HepG2 (cell line): ENCODE results near the gene PATE1. TPM values are rescaled to one million over a fixed set of nuclear protein-coding genes. Genes with fewer than 3 reads are reported as not detected.

Experiments
- ATAC-seq: fragments of 200-7000 bp; cut with Tn5 transposase; 3 replicates; pipeline ENCODE4 v1.9.1; 2020; ENCODE audit warnings: mild to moderate bottlenecking, moderate library complexity
- BruUV-seq: library from RNA; stranded (reverse); fragments of 400-500 nt; replicated peaks from 2 replicates; lab custom pipeline; 2021; lab: Mats Ljungman, UMichigan
- CTCF ChIA-PET: fragments of 300-600 bp; formaldehyde crosslinking; extraction: SDS; loops from one replicate; lab custom pipeline; 2021; ENCODE audit warnings: low total read pairs, inconsistent platforms, low intra/inter-chr PET ratio; lab: Yijun Ruan, JAX
- POLR2A ChIA-PET: fragments of 350-600 bp; sonication (Branson Sonifier 250); formaldehyde crosslinking; loops from one replicate; lab custom pipeline; 2020; ENCODE audit warnings: antibody characterized with exemption, inconsistent platforms; lab: Yijun Ruan, JAX
- DNase-seq: peaks from one replicate; pipeline ENCODE4 v3.0.0-alpha.2; 2015; ENCODE audit warnings: low spot score
- FAIRE-seq: peaks from 3 replicates; lab custom pipeline; 2011; peaks lifted over from hg19 to GRCh38; lab: Jason Lieb, UNC
- H2AFZ ChIP-seq: one replicate; pipeline ENCODE4 v1.6.1; 2011; ENCODE audit warnings: low read length, inconsistent platforms
- H3K27ac ChIP-seq: fragments of 300-600 bp; 3 replicates; pipeline ENCODE4 v1.8.0; 2011; ENCODE audit warnings: mixed run types, mild to moderate bottlenecking, mixed read lengths, low read length, inconsistent platforms; ENCODE audit not compliant: insufficient read depth; ENCODE audit errors: extremely low read length
- H3K27me3 ChIP-seq, 2 experiments: fragments of 200-600 bp in 1 of 2; 2 replicates in 1 of 2; 3 replicates in 1 of 2; pipeline versions ENCODE4 v1.6.0 to v1.8.0; 2011; ENCODE audit warnings: low read length in 2 of 2, mild to moderate bottlenecking in 2 of 2, moderate library complexity in 2 of 2, inconsistent platforms in 1 of 2; ENCODE audit not compliant: insufficient read depth in 2 of 2, control insufficient read depth in 1 of 2
- H3K36me3 ChIP-seq, 2 experiments: fragments of 200-600 bp in 1 of 2; replicated peaks in 1 of 2; 2 replicates in 1 of 2; 3 replicates in 1 of 2; pipeline versions ENCODE4 v1.5.1 to v1.8.0; 2011; ENCODE audit warnings: low read length in 2 of 2, inconsistent platforms in 1 of 2; ENCODE audit not compliant: insufficient read depth in 2 of 2, control insufficient read depth in 1 of 2
- H3K4me1 ChIP-seq: 2 replicates; pipeline ENCODE4 v1.5.1; 2012; ENCODE audit warnings: low read length, inconsistent platforms; ENCODE audit not compliant: insufficient read depth
- H3K4me2 ChIP-seq: 2 replicates; pipeline ENCODE4 v1.6.0; 2011; ENCODE audit warnings: low read depth, low read length, inconsistent platforms
- H3K4me3 ChIP-seq, 3 experiments: fragments of 200-600 bp in 1 of 3; sonication (generic), shearing (Covaris generic) in 1 of 3; replicated peaks in 1 of 3; 2 replicates each; pipeline ENCODE4 v1.5.1; 2011 to 2016; ENCODE audit warnings: low read length in 3 of 3, inconsistent platforms in 2 of 3, low read depth in 2 of 3, mild to moderate bottlenecking in 2 of 3, control low read depth in 1 of 3, mixed read lengths in 1 of 3; ENCODE audit not compliant: insufficient read depth in 1 of 3
- H3K79me2 ChIP-seq: one replicate; pipeline ENCODE4 v1.6.1; 2011; ENCODE audit warnings: low read length, inconsistent platforms; ENCODE audit not compliant: insufficient read depth
- H3K9ac ChIP-seq: 2 replicates; pipeline ENCODE4 v1.6.0; 2011; ENCODE audit warnings: mild to moderate bottlenecking, low read depth, low read length, inconsistent platforms; ENCODE audit not compliant: insufficient read depth
- H3K9me3 ChIP-seq: 2 replicates; pipeline ENCODE4 v1.5.1; 2012; ENCODE audit warnings: mild to moderate bottlenecking, low read length
- H4K20me1 ChIP-seq: 2 replicates; pipeline ENCODE4 v1.6.0; 2011; ENCODE audit warnings: inconsistent platforms, mild to moderate bottlenecking, low read length, moderate library complexity; ENCODE audit not compliant: insufficient read depth
- CCAR2 ChIP-seq: fragments of 200-400 bp; formaldehyde crosslinking; optimal IDR thresholded peaks from 2 replicates; pipeline ENCODE3; 2018; ENCODE audit warnings: low read depth, mild to moderate bottlenecking, low read length, moderate library complexity
- KLF16 ChIP-seq, 2 experiments: sonication (generic) in 1 of 2; formaldehyde crosslinking in 1 of 2; IDR thresholded peaks; 2 replicates each; pipeline versions ENCODE4 v1.6.1 to v1.8.0; 2016 to 2023; ENCODE audit warnings: missing genetic modification reagents in 2 of 2, missing compliant biosample characterization in 1 of 2
- MEIS1 ChIP-seq: sonication (generic); formaldehyde crosslinking; IDR thresholded peaks from 2 replicates; pipeline ENCODE4 v1.9.0; 2021; ENCODE audit warnings: mild to moderate bottlenecking, missing genetic modification reagents, moderate library complexity, borderline replicate concordance
- MXD4 ChIP-seq: IDR thresholded peaks from 2 replicates; pipeline ENCODE4 v1.6.1; 2016; ENCODE audit warnings: mild to moderate bottlenecking, missing biosample characterization, missing genetic modification reagents
- RNF2 ChIP-seq: fragments of 450-650 bp; conservative IDR thresholded peaks from 2 replicates; pipeline ENCODE4 v1.6.1; 2016; ENCODE audit warnings: low read depth
- SNAPC2 ChIP-seq: sonication (generic); formaldehyde crosslinking; IDR thresholded peaks from 2 replicates; pipeline ENCODE4 v1.8.1; 2022; ENCODE audit warnings: mild to moderate bottlenecking, missing genetic modification reagents
- SP4 ChIP-seq: sonication (generic); formaldehyde crosslinking; IDR thresholded peaks from 2 replicates; pipeline ENCODE4 v1.8.1; 2023; ENCODE audit warnings: mild to moderate bottlenecking, missing genetic modification reagents
- SPEN ChIP-seq: sonication (generic); formaldehyde crosslinking; IDR thresholded peaks from 2 replicates; pipeline ENCODE4 v1.5.1; 2020; ENCODE audit warnings: low read depth, mild to moderate bottlenecking, missing genetic modification reagents
- SYNCRIP ChIP-seq: fragments of 200-400 bp; formaldehyde crosslinking; IDR thresholded peaks from 2 replicates; pipeline ENCODE4 v1.6.1; 2018; ENCODE audit warnings: mild to moderate bottlenecking, low read depth, low read length; ENCODE audit not compliant: insufficient read depth
- U2AF1 ChIP-seq: fragments of 200-400 bp; formaldehyde crosslinking; optimal IDR thresholded peaks from 2 replicates; pipeline ENCODE3; 2017; ENCODE audit warnings: mild to moderate bottlenecking, low read depth, low read length
- ZBTB7B ChIP-seq: sonication (generic); formaldehyde crosslinking; IDR thresholded peaks from 2 replicates; pipeline ENCODE4 v1.4.0; 2020; ENCODE audit warnings: missing genetic modification reagents
- ZFP62 ChIP-seq: sonication (generic); formaldehyde crosslinking; IDR thresholded peaks from 2 replicates; pipeline ENCODE4 v1.4.0; 2020; ENCODE audit warnings: missing genetic modification reagents
- ZNF382 ChIP-seq: sonication (generic); formaldehyde crosslinking; IDR thresholded peaks from 2 replicates; pipeline ENCODE4 v1.5.0; 2020; ENCODE audit warnings: missing genetic modification reagents, mild to moderate bottlenecking, borderline replicate concordance
- ZNF501 ChIP-seq: sonication (generic); formaldehyde crosslinking; IDR thresholded peaks from 2 replicates; pipeline ENCODE4 v1.5.1; 2020; ENCODE audit warnings: mild to moderate bottlenecking, moderate library complexity, missing genetic modification reagents
- WGBS: methylation state at CpG from one replicate; pipeline ENCODE4 v1.1.6; 2017; ENCODE audit warnings: low lambda C conversion rate; 5-methylcytosine and 5-hydroxymethylcytosine counted together
- in situ Hi-C: cut with HindIII; loops from 2 replicates; pipeline ENCODE4 v1.10.0; 2017; ENCODE audit warnings: low pct_unique_long_range_greater_than_20kb; ENCODE audit not compliant: extremely low pct_ligation_motif_present
- intact Hi-C: fragments of 100-400 bp; cut with micrococcal nuclease; formaldehyde crosslinking; loops from one replicate; pipeline ENCODE4 v1.10.0; 2022; ENCODE audit not compliant: unreplicated experiment
- polyA plus RNA-seq, 8 experiments: library from polyadenylated mRNA; depleted of rRNA in 3 of 8; stranded (reverse) in 7 of 8; unstranded in 1 of 8; fragments of >200 nt; fragmentation: Illumina TruSeq in 4 of 8; extraction: Trizol in 4 of 8; gene quantifications; 2 replicates each; pipeline versions ENCODE4 v1.2.1 to v1.2.3, GENCODE V29; 2011 to 2016; ENCODE audit warnings: low read depth in 4 of 8, missing spikeins in 1 of 8, mixed read lengths in 1 of 8; ENCODE audit not compliant: insufficient read depth in 1 of 8
- total RNA-seq, 5 experiments: library from RNA; depleted of rRNA; stranded (reverse); fragments of >200 nt; fragmentation: Illumina TruSeq; extraction: Trizol; gene quantifications; 2 replicates each; pipeline ENCODE4 v1.2.3, GENCODE V29; 2016; ENCODE audit warnings: low read depth in 1 of 5
- TF ChIP-seq, protein P1 (sequence below): IDR thresholded peaks from 2 replicates; pipeline ENCODE4 v1.6.1; 2016; ENCODE audit warnings: low read depth, borderline replicate concordance
- TF ChIP-seq, protein P2 (sequence below), 2 experiments: fragments of 450-650 bp in 1 of 2; sonication (generic) in 1 of 2; formaldehyde crosslinking; IDR thresholded peaks; 2 replicates each; pipeline versions ENCODE4 v1.5.0 to v1.8.0; 2020 to 2022; ENCODE audit warnings: mild to moderate bottlenecking in 1 of 2, missing genetic modification reagents in 1 of 2
- TF ChIP-seq, protein P3 (sequence below): sonication (generic); formaldehyde crosslinking; IDR thresholded peaks from 2 replicates; pipeline ENCODE4 v1.8.1; 2023; ENCODE audit warnings: mild to moderate bottlenecking, missing genetic modification reagents, borderline replicate concordance
- TF ChIP-seq, protein P4 (sequence below): IDR thresholded peaks from 2 replicates; pipeline ENCODE4 v1.6.1; 2016; ENCODE audit warnings: mild to moderate bottlenecking

The PATE1 gene
- total and polyA plus RNA-seq, 2 of the 13 experiments (the other 11 are each of a cell fraction or from before 2014, with no cell fraction given) = not detected

DNA sequence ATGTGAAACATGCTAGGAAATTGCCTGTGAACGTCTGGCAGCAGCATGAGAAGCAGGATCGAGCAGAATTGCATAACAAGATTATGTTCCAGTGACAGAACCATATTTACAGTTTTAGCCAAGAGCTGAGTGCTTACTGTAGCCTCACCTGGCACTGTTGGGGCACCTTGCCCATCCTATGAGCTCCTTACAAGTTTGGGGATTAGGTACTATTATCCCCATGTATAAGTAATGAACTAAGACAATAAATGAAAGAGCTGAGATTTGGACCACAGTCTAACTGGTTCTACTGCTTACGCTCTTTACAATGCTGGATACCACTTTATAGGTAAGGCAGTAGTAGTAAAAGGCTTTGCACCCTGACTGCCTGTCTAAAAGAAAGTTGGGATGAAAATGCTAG, 17.1 kb upstream of the PATE1 start:
- H3K79me2 ChIP-seq = no peaks in the 10 kb centered on the region
- POLR2A ChIA-PET = no interaction called here
- in situ Hi-C loops (loop anchor here (10.0 kb wide), 1 partner anchor 146 kb away; no protein-coding TSS in a partner anchor), intact Hi-C loops (no loop called here)
- no peak overlapping the region for H3K4me2 ChIP-seq
- no peak overlapping the region for H3K9ac ChIP-seq
- 12% methylated on average over 3 of the region's 3 CpGs for WGBS
- ATAC-seq (no peak), FAIRE-seq (no peak), DNase-seq (no peak)
- no peak overlapping the region for H2AFZ ChIP-seq
- no TSS peak for BruUV-seq
- no peaks in the 10 kb centered on the region for H3K36me3 ChIP-seq
- no peak for TF ChIP-seq SNAPC2 (CRISPR knock-in tag)
- TF ChIP-seq, protein P1, sequence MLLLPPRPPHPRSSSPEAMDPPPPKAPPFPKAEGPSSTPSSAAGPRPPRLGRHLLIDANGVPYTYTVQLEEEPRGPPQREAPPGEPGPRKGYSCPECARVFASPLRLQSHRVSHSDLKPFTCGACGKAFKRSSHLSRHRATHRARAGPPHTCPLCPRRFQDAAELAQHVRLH (CRISPR knock-in tag) = no peak
- no peak for TF ChIP-seq RNF2
- TF ChIP-seq SP4 (CRISPR knock-in tag) = no peak
- no peaks in the 10 kb centered on the region for H3K9me3 ChIP-seq
- H3K27ac ChIP-seq = no peak overlapping the region
- H3K4me3 ChIP-seq = no peak overlapping the region
- no peaks in the 10 kb centered on the region for H3K4me1 ChIP-seq
- H3K27me3 ChIP-seq = no peaks in the 10 kb centered on the region; a peak in 1 of 5 replicates
- CTCF ChIA-PET = no interaction called here
- H4K20me1 ChIP-seq = no peaks in the 10 kb centered on the region

DNA sequence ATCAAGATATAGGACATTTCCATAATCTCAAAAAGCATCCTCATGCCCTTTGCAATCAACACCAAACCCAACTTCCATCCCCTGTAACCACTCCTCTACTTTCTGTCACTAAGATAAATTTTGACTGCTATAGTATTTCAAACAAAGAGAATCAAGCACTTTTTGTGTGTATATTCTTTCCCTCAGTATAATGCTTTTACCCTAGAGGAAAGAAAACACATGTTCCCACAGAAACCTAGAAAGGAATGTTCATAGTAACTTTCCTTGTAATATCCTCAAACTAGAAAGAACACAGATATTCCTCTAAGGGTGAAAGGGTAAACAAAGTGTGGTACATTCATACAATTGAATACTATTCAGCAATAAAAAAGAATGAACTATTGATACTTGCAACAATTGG, 5.5 kb upstream of the PATE1 start:
- Histone ChIP-seq H3K36me3 (no peaks in the 10 kb centered on the region), H3K9me3 (no peaks in the 10 kb centered on the region), H3K4me3 (no peak overlapping the region), H3K4me2 (no peak overlapping the region), H3K9ac (no peak overlapping the region), H3K4me1 (no peaks in the 10 kb centered on the region), H2AFZ (no peak overlapping the region), H4K20me1 (no peaks in the 10 kb centered on the region), H3K27ac (no peak overlapping the region), H3K79me2 (no peaks in the 10 kb centered on the region), H3K27me3 (no peaks in the 10 kb centered on the region)
- in situ Hi-C loops = no loop called here
- ChIA-PET POLR2A (no interaction called here), CTCF (no interaction called here)
- no TSS peak for BruUV-seq
- ATAC-seq (no peak), FAIRE-seq (no peak), DNase-seq (no peak)
- intact Hi-C loops = no loop called here
- TF ChIP-seq MXD4 (CRISPR knock-in tag) = no peak
- TF ChIP-seq ZNF382 (CRISPR knock-in tag) = no peak
- TF ChIP-seq CCAR2 = no peak
- TF ChIP-seq ZBTB7B (CRISPR knock-in tag) = no peak
- TF ChIP-seq, protein P2, sequence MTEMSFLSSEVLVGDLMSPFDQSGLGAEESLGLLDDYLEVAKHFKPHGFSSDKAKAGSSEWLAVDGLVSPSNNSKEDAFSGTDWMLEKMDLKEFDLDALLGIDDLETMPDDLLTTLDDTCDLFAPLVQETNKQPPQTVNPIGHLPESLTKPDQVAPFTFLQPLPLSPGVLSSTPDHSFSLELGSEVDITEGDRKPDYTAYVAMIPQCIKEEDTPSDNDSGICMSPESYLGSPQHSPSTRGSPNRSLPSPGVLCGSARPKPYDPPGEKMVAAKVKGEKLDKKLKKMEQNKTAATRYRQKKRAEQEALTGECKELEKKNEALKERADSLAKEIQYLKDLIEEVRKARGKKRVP (CRISPR knock-in tag; IDR thresholded peaks at IDR 0.05) = no peak
- TF ChIP-seq MEIS1 (CRISPR knock-in tag) = no peak
- no peak for TF ChIP-seq U2AF1
- TF ChIP-seq ZFP62 (CRISPR knock-in tag) = no peak
- TF ChIP-seq ZNF501 = no peak
- TF ChIP-seq KLF16 (CRISPR knock-in tag; IDR thresholded peaks at IDR 0.05) = no peak
- TF ChIP-seq SPEN (CRISPR knock-in tag) = no peak
- no peak for TF ChIP-seq SYNCRIP
- TF ChIP-seq, protein P3, sequence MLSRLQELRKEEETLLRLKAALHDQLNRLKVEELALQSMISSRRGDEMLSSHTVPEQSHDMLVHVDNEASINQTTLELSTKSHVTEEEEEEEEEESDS (CRISPR knock-in tag) = no peak
- TF ChIP-seq, protein P4, sequence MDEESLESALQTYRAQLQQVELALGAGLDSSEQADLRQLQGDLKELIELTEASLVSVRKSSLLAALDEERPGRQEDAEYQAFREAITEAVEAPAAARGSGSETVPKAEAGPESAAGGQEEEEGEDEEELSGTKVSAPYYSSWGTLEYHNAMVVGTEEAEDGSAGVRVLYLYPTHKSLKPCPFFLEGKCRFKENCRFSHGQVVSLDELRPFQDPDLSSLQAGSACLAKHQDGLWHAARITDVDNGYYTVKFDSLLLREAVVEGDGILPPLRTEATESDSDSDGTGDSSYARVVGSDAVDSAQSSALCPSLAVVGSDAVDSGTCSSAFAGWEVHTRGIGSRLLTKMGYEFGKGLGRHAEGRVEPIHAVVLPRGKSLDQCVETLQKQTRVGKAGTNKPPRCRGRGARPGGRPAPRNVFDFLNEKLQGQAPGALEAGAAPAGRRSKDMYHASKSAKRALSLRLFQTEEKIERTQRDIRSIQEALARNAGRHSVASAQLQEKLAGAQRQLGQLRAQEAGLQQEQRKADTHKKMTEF = no peak
